HL-60/S4 treated with retinoic acid at 250 ng/mL for 4 days and 3 days (cell line): ENCODE data around the gene SLC9A9.

ENCODE experiments used
- in situ Hi-C: fragments of 300-500 bp; cut with MboI; formaldehyde crosslinking; loops from 2 replicates; pipeline ENCODE4 v1.7.0; 2022; ENCODE audit warnings: low sequenced_read_pairs

SLC9A9 gene

DNA sequence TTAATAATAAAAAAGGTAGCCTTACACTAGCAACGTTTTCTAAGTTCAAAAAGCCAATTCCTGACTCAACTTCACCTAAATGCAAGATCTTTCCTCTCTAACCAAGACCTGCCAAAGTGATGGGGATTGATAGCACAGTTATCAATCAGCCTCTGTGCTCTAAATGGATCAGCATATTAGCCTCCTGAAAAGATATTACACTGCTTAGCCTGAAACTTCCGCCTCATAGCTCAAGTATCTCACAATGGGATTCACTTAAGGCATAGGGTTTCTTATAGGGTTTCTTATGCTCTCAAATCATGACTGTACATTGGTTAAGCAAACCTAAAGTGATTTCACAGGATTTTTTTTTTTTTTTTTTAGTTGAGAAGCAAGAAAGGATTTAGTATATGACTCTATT, 436 bp upstream of the SLC9A9 start:
- in situ Hi-C loops, result no loop called here

DNA sequence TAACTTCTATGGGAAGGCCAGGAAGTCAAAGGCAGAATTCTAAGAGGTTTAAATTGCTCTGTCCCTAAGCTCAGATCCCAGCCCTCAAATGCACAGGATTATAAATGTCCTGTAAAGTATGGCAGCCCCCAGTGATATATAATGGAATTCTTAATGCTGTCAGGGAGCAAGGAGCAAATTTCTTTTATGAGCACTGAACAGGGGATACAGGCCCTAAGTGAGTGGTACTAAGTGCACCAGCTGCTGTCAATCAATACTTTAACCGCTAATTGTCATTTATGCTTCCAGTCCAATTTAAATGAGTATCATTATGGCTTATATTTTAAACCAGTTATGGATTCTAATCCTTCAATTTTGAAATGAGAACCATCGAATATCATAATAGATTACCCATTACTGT, 4.7 kb downstream of the SLC9A9 start:
- in situ Hi-C loops, result no loop called here

- in situ Hi-C loops, result no loop called here
Observed at GRCh38 chr3:143840636-143841035, 7.6 kb downstream of the SLC9A9 start.

DNA sequence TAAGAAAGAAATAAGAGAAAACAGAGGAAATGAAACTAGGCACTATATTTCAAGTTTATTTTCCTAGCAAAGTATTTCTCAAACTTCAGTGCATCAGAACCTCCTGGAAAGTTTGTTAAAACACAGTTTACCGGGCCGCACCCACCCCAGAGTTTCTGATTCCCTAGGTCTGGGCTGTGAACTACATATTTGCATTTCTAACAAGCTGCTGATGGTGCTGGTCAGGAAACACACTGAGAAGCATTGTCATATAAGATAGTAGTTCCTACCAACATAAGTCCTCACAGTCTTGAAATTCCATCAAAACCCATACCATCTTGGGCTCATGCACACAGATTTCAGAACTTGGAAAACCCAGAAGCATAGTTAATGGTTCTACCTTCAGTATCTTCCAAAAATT, 8.3 kb downstream of the SLC9A9 start:
- in situ Hi-C loops, result no loop called here

GRCh38 chr3:143837076-143837475, 11.2 kb downstream of the SLC9A9 start:
- in situ Hi-C loops, result no loop called here

GRCh38 chr3:143835312-143835711, 13.0 kb downstream of the SLC9A9 start:
- in situ Hi-C loops, result no loop called here

DNA sequence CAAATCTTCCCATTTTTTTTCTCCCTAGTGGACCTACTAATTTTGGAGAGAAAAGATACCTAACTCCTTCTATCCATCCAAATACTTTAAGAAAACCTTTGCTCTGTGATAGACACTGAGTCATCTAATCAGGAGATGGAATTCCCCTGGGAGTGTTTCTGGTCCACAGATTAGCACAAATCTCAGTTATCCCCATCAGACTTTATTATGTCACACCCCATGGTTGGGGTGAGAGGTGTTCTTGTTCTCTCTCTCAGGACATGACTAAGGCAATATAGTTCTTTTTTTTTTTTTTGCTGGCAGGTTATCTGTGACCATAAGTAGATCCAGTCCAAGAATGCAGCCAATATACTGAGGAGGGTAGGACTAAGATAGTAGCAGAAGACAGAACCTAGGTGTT, 15.8 kb downstream of the SLC9A9 start:
- in situ Hi-C loops, result no loop called here

DNA sequence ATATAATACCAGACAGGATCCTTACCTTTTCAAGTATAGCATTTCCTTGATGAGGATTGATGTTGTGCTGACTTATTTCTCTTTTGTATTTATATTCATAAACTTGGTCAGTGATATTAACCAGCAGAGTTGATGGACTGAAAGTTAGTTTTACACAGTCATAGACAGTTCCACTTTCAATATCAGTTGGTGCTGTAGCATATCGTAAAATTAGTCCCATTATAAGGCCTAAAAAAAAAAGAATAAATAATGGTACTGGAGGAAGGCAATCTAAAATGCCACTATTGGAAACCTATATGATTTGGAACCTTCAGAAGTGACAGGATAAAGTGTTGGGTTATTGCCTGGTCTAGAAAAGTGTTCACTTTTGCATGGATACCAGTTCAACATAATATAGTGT, 16.3 kb downstream of the SLC9A9 start:
- in situ Hi-C loops, result no loop called here

GRCh38 chr3:143831208-143831607, 17.1 kb downstream of the SLC9A9 start:
- in situ Hi-C loops, result no loop called here

DNA sequence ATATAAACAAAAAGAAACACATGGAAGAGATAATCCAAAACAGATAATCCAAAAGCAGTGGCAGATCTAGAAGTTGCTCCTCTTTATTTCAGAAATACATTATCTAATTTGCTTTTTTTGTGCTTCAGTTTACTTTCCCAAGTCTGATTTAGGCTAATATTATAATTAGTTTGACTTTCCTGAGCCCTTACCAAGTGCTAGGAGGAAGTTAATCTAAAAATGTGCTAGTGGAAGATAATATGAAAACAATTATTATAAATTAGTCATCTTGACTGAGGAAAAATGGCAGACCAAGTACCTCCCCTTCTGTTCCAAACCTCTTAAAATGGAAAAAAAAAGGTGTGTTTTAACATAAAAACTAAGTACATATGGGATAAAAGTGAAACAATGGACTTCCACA, 17.5 kb downstream of the SLC9A9 start:
- in situ Hi-C loops, result no loop called here

GRCh38 chr3:143830063-143830462, 18.2 kb downstream of the SLC9A9 start:
- in situ Hi-C loops, result no loop called here

- in situ Hi-C loops, result no loop called here
Observed at GRCh38 chr3:143827425-143827824, 20.8 kb downstream of the SLC9A9 start.

GRCh38 chr3:143826296-143826695, 22.0 kb downstream of the SLC9A9 start:
- in situ Hi-C loops, result no loop called here

DNA sequence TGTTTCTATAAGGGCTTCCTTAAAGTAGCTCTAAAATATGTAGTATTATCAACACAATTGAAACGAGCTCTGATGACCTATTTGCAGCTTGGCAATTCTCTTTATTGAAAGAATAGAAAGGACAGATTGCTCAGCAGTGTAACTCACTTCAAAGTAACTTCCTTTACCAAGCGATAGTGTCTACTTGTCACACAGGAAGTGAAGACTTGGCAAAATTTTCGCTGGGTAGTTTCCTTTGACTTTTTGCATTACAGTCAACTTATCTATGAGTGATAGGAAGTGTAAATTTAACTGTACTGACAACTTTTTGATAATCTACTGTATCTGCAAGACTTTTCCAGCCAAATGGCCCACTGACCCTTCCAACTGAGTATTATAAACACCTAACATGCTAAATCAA, 22.8 kb downstream of the SLC9A9 start:
- in situ Hi-C loops, result no loop called here

DNA sequence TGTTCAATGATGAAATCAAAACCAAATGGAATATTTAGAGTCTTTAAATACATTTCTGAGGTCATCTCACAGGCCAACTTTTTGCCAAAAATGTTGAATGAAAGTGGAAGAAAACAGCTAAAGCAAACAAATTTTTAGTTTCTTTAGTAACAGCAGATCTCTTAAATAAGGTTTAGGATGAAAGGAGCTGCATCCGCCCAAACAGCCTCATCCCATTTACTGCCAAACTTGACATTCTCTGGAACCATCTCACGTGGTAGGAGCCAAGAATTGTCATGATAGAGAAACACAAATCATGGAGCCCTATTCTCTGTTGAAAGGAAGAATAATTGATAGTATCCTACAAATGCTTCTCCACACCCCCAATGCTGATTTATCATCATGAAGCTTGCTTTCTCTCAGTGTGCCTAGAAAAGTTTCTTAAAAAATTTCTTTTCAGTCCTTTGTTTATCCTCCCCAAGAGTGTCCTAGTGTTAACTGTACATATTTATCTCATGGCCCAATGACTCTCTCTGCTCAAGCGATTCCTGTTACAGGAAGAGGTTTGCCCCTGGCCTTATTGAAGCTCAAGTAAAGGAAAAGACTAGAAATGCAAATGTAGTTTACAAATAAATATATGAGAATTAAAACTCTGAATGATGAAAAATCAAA, 23.4 kb downstream of the SLC9A9 start:
- in situ Hi-C loops, result no loop called here

GRCh38 chr3:143822798-143823197, 25.5 kb downstream of the SLC9A9 start:
- in situ Hi-C loops, result no loop called here

- in situ Hi-C loops, result no loop called here
Observed at GRCh38 chr3:143822374-143822773, 25.9 kb downstream of the SLC9A9 start.

- in situ Hi-C loops, result no loop called here
Observed at GRCh38 chr3:143821862-143822261, 26.4 kb downstream of the SLC9A9 start.

GRCh38 chr3:143820466-143821221, 27.6 kb downstream of the SLC9A9 start:
- in situ Hi-C loops, result no loop called here

GRCh38 chr3:143819890-143820289, 28.4 kb downstream of the SLC9A9 start:
- in situ Hi-C loops, result no loop called here

GRCh38 chr3:143814443-143814889, 33.8 kb downstream of the SLC9A9 start:
- in situ Hi-C loops, result no loop called here

GRCh38 chr3:143812481-143812880, 35.8 kb downstream of the SLC9A9 start:
- in situ Hi-C loops, result no loop called here

GRCh38 chr3:143811602-143812001, 36.7 kb downstream of the SLC9A9 start:
- in situ Hi-C loops, result no loop called here
